ENCODE data around the gene MTA2. TPM values are rescaled to one million over a fixed set of nuclear protein-coding genes. Genes with fewer than 3 reads are reported as not detected.
"Not testable (repeated sequence)": the region's sequence is repeated elsewhere in the genome, so short reads cannot be mapped to it uniquely, and the experiment has no call there.

Gene MTA2
- 100 to 1,000 TPM; 159 to 179 TPM for total RNA-seq

GRCh38 chr11:62601372-62602140 is at the start of gene MTA2:
MTA2 (minus strand) TSS chr11:62601865; CDS start chr11:62601450, 415 bp downstream.
- ATAC-seq, result peak; percentile 89
- H3K9me3 Mint-ChIP-seq (ENCODE audit: low read depth), result no peaks in the 10 kb centered on the region
- H3K4me3 Mint-ChIP-seq, result peak within 1 kb of the TSS; percentile 91
- DNase-seq, result peak; percentile 100
- ChIA-PET CTCF (interaction anchor here (0.6 to 1.5 kb wide), 12 partner anchors 10 to 231 kb away, joined by 3 to 20 read pairs (median 4); partner anchors contain the start of genes B3GAT3, C11orf98, CSKMT and EML3), POLR2A (interaction anchor here (0.5 to 3.3 kb wide), 23 partner anchors 10 to 280 kb away, joined by 3 to 81 read pairs (median 4); partner anchors contain the start of genes B3GAT3, BSCL2, C11orf98 and CSKMT)
- H3K36me3 Mint-ChIP-seq (ENCODE audit: low read depth), result peaks cover 72% of the 10 kb centered on the region
- H3K27me3 Mint-ChIP-seq, result no peaks in the 10 kb centered on the region
- H3K4me1 Mint-ChIP-seq, result peaks cover 51% of the 10 kb centered on the region
- intact Hi-C loops (cut with DNase I, micrococcal nuclease), result loop anchor here (1.0 to 10.0 kb wide), 5 partner anchors 11 to 1643 kb away; partner anchors contain the start of genes EML3 (in 1 of the 2), FKBP2 (in 1 of the 2), PPP1R14B (in 1 of the 2) and UBXN1 (in 1 of the 2)
- H3K27ac Mint-ChIP-seq, result peak within 1 kb of the TSS; percentile 96

- ATAC-seq; H3K9me3 Mint-ChIP-seq (ENCODE audit: low read depth); DNase-seq; H3K4me3 Mint-ChIP-seq; H3K27me3 Mint-ChIP-seq; intact Hi-C loops (cut with DNase I, micrococcal nuclease): not testable (repeated sequence)
- peaks cover 15% of the 10 kb centered on the region for H3K36me3 Mint-ChIP-seq (ENCODE audit: low read depth)
- peak overlapping the region; percentile 25 for H3K27ac Mint-ChIP-seq
- POLR2A ChIA-PET, result interaction anchor here (1.4 to 1.6 kb wide), 2 partner anchors 18 to 77 kb away, joined by 4 read pairs; partner anchors contain the start of gene HNRNPUL2
- peaks cover 30% of the 10 kb centered on the region for H3K4me1 Mint-ChIP-seq
- CTCF ChIA-PET, result interaction anchor here (0.7 to 1.5 kb wide), 3 partner anchors 15 to 111 kb away, joined by 3 to 5 read pairs (median 4); partner anchors contain the start of genes B3GAT3, C11orf98, CSKMT and POLR2G
Observed at GRCh38 chr11:62650283-62650682, 48.6 kb upstream of the MTA2 start.

DNA sequence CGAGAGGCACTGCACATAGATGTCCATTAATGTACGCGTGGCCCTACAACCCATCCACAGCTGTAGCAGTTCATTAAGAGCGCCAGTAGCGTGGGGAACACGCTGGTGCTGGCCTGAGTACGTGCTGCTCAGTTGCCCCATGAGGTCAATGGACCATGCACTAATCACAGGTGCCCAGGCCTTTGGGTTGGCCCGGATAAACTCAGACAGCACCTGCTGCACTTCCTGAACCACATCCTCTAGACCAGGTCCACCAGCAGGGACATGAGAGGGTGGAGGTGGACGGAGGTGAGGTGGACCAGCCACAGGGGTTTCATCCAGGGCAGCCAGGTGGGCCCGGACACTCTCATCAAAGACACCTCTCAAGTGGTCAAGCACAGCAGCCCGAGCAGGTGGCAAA is 47.8 kb upstream of the MTA2 start:
- no peak for ATAC-seq
- no peaks in the 10 kb centered on the region for H3K9me3 Mint-ChIP-seq (ENCODE audit: low read depth)
- peaks cover 20% of the 10 kb centered on the region for H3K36me3 Mint-ChIP-seq (ENCODE audit: low read depth)
- H3K4me1 Mint-ChIP-seq, result peaks cover 35% of the 10 kb centered on the region
- no peak for DNase-seq
- no peaks in the 10 kb centered on the region for H3K27me3 Mint-ChIP-seq
- ChIA-PET POLR2A (interaction anchor here (0.6 to 4.1 kb wide), 4 partner anchors 15 to 78 kb away, joined by 3 to 21 read pairs (median 4); partner anchors contain the start of genes C11orf98, CSKMT and HNRNPUL2), CTCF (interaction anchor here (0.7 to 1.2 kb wide), 3 partner anchors 15 to 112 kb away, joined by 3 to 4 read pairs (median 3); partner anchors contain the start of genes POLR2G and TUT1)
- intact Hi-C loops (cut with DNase I, micrococcal nuclease), result no loop called here
- no peak overlapping the region for H3K27ac Mint-ChIP-seq
- no peak overlapping the region for H3K4me3 Mint-ChIP-seq

DNA sequence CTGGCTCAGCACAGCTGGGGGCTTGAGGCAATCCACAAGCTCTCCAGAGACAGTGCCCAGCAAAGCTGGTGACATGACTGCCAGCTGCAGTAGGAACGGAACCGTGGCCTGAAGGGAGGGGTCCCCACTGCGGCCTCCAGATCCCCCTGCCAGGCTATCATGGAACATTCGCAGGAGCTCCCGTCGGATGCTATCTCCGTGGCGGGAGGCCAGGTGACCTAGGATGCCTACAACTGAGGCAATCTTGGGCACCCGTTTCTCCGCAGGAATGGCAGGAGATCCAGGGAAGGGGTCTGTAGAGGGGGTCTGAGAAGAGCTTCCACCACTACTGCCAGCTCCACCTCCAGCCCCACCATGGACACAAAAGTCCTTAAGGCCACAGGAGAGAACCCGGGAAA is 47.3 kb upstream of the MTA2 start:
- DNase-seq (no peak), ATAC-seq (no peak)
- no peak overlapping the region for H3K4me3 Mint-ChIP-seq
- no peaks in the 10 kb centered on the region for H3K27me3 Mint-ChIP-seq
- intact Hi-C loops (cut with DNase I, micrococcal nuclease), result no loop called here
- H3K4me1 Mint-ChIP-seq, result peaks cover 34% of the 10 kb centered on the region
- H3K9me3 Mint-ChIP-seq (ENCODE audit: low read depth), result no peaks in the 10 kb centered on the region
- CTCF ChIA-PET, result interaction anchor here (0.5 to 1.2 kb wide), 3 partner anchors 15 to 131 kb away, joined by 3 to 4 read pairs (median 4); partner anchors contain the start of gene TUT1
- H3K36me3 Mint-ChIP-seq (ENCODE audit: low read depth), result peaks cover 24% of the 10 kb centered on the region
- POLR2A ChIA-PET, result interaction anchor here (1.4 to 4.1 kb wide), 2 partner anchors 16 to 78 kb away, joined by 4 to 21 read pairs; partner anchors contain the start of genes C11orf98, CSKMT and HNRNPUL2
- no peak overlapping the region for H3K27ac Mint-ChIP-seq

GRCh38 chr11:62648185-62648966 is 46.7 kb upstream of the MTA2 start:
- no peaks in the 10 kb centered on the region for H3K27me3 Mint-ChIP-seq
- no peaks in the 10 kb centered on the region for H3K9me3 Mint-ChIP-seq (ENCODE audit: low read depth)
- H3K36me3 Mint-ChIP-seq (ENCODE audit: low read depth), result peaks cover 26% of the 10 kb centered on the region
- ATAC-seq (no peak), DNase-seq (no peak)
- intact Hi-C loops (cut with DNase I, micrococcal nuclease), result no loop called here
- H3K4me1 Mint-ChIP-seq, result peaks cover 31% of the 10 kb centered on the region
- CTCF ChIA-PET, result interaction anchor here (0.5 to 1.2 kb wide), 4 partner anchors 16 to 131 kb away, joined by 3 to 4 read pairs (median 4); partner anchors contain the start of gene TUT1
- no peak overlapping the region for H3K27ac Mint-ChIP-seq
- POLR2A ChIA-PET, result interaction anchor here (4.1 kb wide), 1 partner anchor 16 kb away, joined by 21 read pairs; the partner anchor contains the start of genes C11orf98 and CSKMT
- H3K4me3 Mint-ChIP-seq, result no peak overlapping the region

GRCh38 chr11:62647609-62648005 is 45.9 kb upstream of the MTA2 start:
- no peak for ATAC-seq
- ChIA-PET CTCF (no interaction called here), POLR2A (interaction anchor here (4.1 kb wide), 1 partner anchor 17 kb away, joined by 21 read pairs; the partner anchor contains the start of genes C11orf98 and CSKMT)
- Mint-ChIP-seq H3K9me3 (ENCODE audit: low read depth) (no peaks in the 10 kb centered on the region), H3K4me3 (no peak overlapping the region), H3K36me3 (ENCODE audit: low read depth) (peaks cover 32% of the 10 kb centered on the region), H3K27me3 (no peaks in the 10 kb centered on the region), H3K4me1 (peaks cover 35% of the 10 kb centered on the region), H3K27ac (no peak overlapping the region)
- intact Hi-C loops (cut with DNase I, micrococcal nuclease), result loop anchor here in 1 of 2 experiments (2.0 kb wide), 2 partner anchors 17 to 35 kb away; partner anchors contain the start of genes C11orf98, CSKMT, EML3 and ROM1
- no peak for DNase-seq

- DNase-seq (no peak), ATAC-seq (no peak)
- Mint-ChIP-seq H3K9me3 (ENCODE audit: low read depth) (no peaks in the 10 kb centered on the region), H3K36me3 (ENCODE audit: low read depth) (peaks cover 29% of the 10 kb centered on the region), H3K4me3 (peak overlapping the region; percentile 93), H3K27ac (peak overlapping the region; percentile 93), H3K27me3 (no peaks in the 10 kb centered on the region), H3K4me1 (peaks cover 33% of the 10 kb centered on the region)
- intact Hi-C loops (cut with DNase I, micrococcal nuclease), result loop anchor here (1.0 to 2.0 kb wide), 13 partner anchors 18 to 234 kb away; partner anchors contain the start of genes C11orf98 (in 2 of the 2), CSKMT (in 2 of the 2), EML3 (in 2 of the 2) and EEF1G (in 1 of the 2)
- ChIA-PET POLR2A (interaction anchor here (0.6 to 4.1 kb wide), 11 partner anchors 18 to 228 kb away, joined by 3 to 21 read pairs (median 8); partner anchors contain the start of genes B3GAT3, C11orf98, CSKMT and EEF1G), CTCF (interaction anchor here (0.6 to 1.6 kb wide), 4 partner anchors 9 to 115 kb away, joined by 3 to 6 read pairs (median 4); partner anchors contain the start of gene POLR2G)
Observed at GRCh38 chr11:62646825-62647608, 45.4 kb upstream of the MTA2 start.

DNA sequence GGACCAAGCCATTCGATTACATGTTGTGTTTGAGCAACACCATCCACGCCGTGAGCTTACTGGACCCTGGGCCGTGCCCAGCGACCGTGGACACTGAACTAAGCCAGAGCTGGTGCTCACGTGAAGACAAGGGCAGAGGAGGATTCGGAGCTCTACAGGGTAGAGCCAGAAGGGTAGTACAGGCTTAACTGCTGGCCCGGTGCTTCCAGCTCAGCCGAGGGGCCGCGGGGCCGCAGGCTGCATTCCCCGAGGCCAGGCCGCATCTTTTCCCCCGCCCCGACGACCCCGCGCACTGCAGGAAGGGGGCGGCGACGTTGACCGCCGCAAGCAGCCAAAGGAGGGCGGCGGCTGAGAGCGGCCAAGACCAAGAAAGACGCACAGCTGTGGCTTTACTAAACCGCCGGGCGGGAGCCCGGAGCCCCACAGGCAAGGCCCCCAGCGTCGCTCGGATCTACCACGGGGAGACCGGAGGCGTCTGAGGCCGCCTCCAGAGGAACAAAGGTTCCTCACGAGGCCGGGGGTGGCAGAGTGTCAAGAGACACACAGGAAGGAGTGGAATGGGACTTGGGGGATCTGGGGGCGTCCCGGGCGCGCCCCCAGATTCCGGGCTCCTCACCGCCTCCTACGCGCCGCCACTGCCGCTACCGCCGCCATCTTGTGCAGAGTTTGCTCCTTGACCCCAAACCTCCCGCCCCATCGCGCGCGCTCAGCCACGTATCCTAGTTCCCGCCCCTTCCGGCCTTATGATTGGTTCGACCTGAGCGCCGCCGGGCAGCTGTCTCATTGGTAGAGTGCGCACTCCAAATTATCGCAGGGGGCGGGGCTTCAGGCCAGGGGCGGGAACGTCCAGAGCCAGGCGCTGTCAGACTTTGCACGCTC is 44.5 kb upstream of the MTA2 start, which contains the start of gene GANAB:
Gene GANAB (minus strand): TSS at position 668 of the 879 bp plus-strand sequence. CDS start 14 bp downstream, at position 654.
- DNase-seq (peak; percentile 100), ATAC-seq (peak; percentile 99)
- no peaks in the 10 kb centered on the region for H3K27me3 Mint-ChIP-seq
- intact Hi-C loops (cut with DNase I, micrococcal nuclease), result loop anchor here (1.0 to 2.0 kb wide), 13 partner anchors 19 to 235 kb away; partner anchors contain the start of genes C11orf98 (in 2 of the 2), CSKMT (in 2 of the 2), EML3 (in 2 of the 2) and EEF1G (in 1 of the 2)
- POLR2A ChIA-PET, result interaction anchor here (0.5 to 4.1 kb wide), 15 partner anchors 19 to 241 kb away, joined by 3 to 21 read pairs (median 5); partner anchors contain the start of genes B3GAT3, C11orf98, CSKMT and EEF1G
- H3K4me1 Mint-ChIP-seq, result peaks cover 34% of the 10 kb centered on the region
- H3K9me3 Mint-ChIP-seq (ENCODE audit: low read depth), result no peaks in the 10 kb centered on the region
- H3K4me3 Mint-ChIP-seq, result peak within 1 kb of the TSS; percentile 93
- CTCF ChIA-PET, result interaction anchor here (0.5 to 1.9 kb wide), 10 partner anchors 8 to 1655 kb away, joined by 3 to 6 read pairs (median 3); partner anchors contain the start of genes HNRNPUL2 and POLR2G
- H3K36me3 Mint-ChIP-seq (ENCODE audit: low read depth), result peaks cover 29% of the 10 kb centered on the region
- H3K27ac Mint-ChIP-seq, result peak within 1 kb of the TSS; percentile 93

DNA sequence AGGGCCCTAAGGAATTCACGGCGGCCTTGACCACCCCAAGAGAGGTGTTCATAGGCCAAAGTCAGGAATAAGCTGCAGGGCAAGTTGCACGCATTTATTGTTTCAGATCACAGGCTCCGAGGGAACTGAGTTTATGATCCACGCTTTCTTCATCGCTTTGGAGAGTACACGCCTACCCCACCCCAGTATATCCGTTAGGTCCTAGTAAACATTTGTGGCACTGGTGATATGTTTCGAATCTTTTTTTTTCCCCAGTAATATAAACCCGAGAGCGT is 43.9 kb upstream of the MTA2 start:
- Mint-ChIP-seq H3K4me1 (peaks cover 34% of the 10 kb centered on the region), H3K4me3 (peak overlapping the region; percentile 93), H3K36me3 (ENCODE audit: low read depth) (peaks cover 32% of the 10 kb centered on the region), H3K9me3 (ENCODE audit: low read depth) (no peaks in the 10 kb centered on the region), H3K27ac (peak overlapping the region; percentile 93), H3K27me3 (no peaks in the 10 kb centered on the region)
- no peak for ATAC-seq
- ChIA-PET CTCF (interaction anchor here (0.6 to 1.9 kb wide), 7 partner anchors 10 to 1603 kb away, joined by 3 to 6 read pairs (median 3); partner anchors contain the start of genes HNRNPUL2 and POLR2G), POLR2A (interaction anchor here (0.6 to 4.1 kb wide), 11 partner anchors 19 to 210 kb away, joined by 3 to 21 read pairs (median 7); partner anchors contain the start of genes B3GAT3, C11orf98, CSKMT and LBHD1)
- no peak for DNase-seq
- intact Hi-C loops (cut with DNase I, micrococcal nuclease), result no loop called here

Data from activated CD4-positive, alpha-beta T cell treated with anti-CD3 and anti-CD28 coated beads for 36 hours (primary cell).